NCI-H2227 (cell line): Measurements from ENCODE around the gene GRM2.
"Not testable (repeated sequence)": the region's sequence is repeated elsewhere in the genome, so short reads cannot be mapped to it uniquely, and the experiment has no call there.

ENCODE experiments used
- DNase-seq: peaks from one replicate; lab custom pipeline; 2025; ENCODE audit not compliant: unreplicated experiment; lab: John Stamatoyannopoulos, UW

GRM2 gene

DNA sequence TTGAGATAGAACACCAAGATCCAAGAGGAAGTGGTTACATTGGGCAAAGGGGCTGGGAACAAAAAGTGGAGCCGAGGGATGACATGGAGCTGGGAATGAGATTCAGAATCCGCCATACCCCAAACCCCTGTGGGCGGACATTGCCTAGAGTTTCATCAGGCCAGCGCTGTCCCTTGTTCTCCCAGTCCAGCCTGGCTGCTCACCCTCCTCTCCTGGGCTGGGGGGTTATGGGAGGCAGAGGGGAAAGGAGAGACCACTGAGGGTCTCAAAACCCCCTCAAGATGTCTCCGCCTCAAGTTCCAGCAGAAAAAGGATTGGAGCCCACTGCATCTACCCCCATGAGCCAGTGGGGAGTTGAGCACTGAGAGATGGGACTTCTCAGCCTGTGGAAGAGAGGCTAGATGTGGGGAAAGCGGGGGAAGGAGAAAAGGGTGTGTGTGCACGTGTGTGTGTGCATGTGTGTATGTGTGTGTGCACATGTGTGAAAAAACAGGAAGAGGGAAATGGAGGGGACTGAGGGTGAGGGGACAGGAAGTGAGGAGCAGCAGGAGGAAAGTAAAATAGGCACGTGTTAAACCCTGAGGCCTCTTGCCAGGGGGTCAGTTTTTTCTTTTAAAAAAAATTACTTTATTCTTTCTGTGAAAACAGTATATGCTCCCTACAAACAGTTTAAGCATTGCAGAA, 14.3 kb downstream of the GRM2 start:
- no peak for DNase-seq

DNA sequence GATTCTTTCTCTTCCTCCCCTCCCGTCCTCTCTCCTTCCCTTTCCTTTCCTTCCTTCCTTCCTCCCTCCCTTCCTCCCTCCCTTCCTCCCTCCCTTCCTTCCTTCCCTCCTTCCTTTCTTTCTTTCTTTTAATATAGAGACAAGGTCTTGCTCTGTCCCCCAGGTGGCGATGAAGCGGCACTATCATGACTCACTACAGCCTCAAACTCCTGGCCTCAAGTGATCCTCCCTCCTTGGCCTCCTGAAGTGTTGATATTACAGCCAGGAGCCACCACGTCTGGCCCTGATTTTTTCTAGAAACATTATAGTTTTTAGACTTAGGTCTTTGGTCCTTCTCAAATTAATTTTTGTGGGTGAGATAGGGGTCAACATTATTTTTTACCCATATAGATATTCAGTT, 15.5 kb downstream of the GRM2 start:
- DNase-seq: no peak

- DNase-seq: no peak
Observed at GRCh38 chr3:51727500-51727899, 20.6 kb downstream of the GRM2 start.

GRCh38 chr3:51729042-51729633, 22.3 kb downstream of the GRM2 start:
- no peak for DNase-seq

DNA sequence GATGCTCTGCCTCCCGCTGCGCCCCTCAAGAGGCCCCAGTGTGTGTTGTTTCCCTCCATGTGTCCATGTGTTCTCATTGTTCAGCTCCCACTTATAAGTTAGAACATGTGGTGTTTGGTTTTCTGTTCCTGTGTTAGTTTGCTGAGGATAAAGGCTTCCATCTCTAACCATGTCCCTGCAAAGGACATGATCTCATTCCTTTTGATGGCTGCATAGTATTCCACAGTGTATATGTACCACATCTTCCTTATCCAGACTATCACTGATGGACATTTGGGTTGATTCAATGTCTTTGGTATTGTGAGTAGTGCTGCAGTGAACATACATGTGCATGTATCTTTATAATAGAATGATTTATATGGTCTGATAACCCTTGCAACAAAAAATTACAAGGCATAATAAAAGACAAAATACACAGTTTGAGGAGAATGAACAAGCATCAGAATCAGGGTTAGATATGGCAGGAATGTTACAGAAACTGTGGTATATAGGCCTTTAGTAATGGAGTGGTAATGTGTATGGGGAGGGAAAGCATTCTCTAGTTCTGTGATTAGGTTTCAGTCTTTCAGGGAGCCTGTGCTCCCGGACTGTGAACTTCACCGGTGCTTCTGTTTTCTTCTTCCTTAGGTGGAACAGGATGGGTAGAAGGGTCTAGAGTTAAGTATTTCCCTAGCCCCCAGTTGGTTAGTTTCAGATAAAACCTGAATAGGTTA, 27.1 kb downstream of the GRM2 start:
- no peak for DNase-seq

DNA sequence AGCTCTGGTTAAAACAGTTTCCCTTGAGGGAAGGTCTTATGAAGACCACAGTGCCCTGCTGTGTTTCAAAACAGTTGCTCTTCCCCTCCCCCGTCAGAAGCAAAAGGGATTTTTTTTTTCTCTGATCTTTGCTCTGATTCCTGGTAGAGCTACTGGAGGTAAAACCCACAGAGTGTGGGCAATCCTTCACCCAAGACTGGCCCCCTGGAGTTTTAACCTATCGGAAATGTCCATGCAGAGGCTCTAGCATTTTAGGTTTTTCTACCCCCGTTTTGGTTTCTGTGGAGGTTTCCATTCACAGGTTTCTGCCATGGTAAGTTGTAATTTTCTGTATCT, 27.7 kb downstream of the GRM2 start:
- DNase-seq: no peak

DNA sequence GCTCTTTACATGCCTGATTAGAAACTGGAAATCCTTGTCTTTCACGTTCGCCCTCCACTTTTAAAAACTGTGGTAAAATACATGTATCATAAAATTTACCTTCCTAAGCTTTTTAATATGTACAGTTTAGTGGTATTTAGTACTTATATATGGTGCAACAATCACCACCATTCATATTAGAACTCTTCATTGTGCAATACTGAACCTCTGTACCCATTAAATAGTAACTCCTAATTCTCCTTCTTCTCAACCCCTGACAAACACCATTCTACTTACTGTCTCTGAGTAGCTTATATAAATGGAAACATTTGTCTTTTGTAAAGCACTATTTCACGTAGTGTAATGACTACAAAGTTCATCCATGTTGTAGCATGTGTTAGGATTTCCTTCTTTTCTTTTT, 28.2 kb downstream of the GRM2 start:
- DNase-seq: no peak

DNA sequence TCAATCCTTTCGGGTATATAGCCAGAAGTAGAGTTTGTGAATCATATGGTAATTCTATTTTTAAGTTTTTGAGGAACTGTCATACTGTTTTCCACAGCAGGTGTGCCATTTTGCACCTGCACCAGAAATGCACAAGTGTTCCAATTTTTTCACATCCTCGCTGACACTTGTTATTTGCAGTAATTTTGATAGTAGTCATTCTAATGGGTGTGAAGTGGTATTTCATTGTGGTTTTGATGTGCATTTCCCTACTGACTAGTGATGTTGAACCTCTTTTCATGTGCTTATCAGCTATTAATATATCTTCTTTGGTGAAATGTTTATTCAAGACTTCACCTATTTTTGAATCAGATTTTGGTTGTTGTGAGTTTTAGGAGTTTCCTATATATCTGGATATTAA, 29.1 kb downstream of the GRM2 start:
- no peak for DNase-seq

GRCh38 chr3:51739110-51739509, 32.2 kb downstream of the GRM2 start:
- DNase-seq: no peak

- DNase-seq: not testable (repeated sequence)
Observed at GRCh38 chr3:51742320-51742719, 35.5 kb downstream of the GRM2 start.

DNA sequence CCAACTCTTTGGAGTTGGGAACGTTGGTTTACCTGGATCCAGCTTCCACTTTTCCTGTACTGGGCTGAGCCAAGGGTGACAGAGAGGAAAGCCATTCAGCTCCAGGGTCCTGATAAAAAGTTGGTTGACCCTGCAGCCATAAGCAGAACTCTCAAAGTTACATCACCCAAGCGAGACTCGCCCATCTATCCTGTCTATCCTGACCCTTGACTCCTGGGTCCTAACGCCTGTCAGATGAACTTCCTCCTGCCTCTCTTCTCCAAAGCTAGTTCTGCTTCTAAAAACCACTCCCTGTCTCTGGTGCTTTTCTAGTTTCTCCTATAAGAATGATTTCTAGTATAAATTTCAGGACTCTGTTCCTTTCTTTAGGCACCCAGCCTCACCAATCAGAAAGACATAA, 36.1 kb downstream of the GRM2 start:
- not testable (repeated sequence) for DNase-seq

DNA sequence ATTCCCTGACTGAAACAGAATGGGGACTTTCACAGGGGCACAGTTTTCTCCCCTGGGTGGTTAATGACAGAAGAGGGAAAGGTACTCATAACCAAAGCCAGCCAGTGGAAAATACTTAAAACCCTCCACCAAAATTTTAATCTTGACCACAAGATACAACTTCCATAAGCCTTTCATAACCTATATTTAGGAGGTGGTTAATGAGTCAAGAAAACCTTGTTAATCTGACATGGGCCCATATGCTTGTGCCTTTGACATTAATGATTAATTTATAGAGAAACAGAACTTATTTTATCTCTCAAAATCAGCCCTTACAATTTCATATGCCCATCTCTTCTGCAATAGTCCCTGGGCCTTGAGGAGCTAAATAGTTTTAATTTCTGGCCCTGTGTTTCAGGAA, 41.0 kb downstream of the GRM2 start:
- DNase-seq: no peak

- DNase-seq: no peak
Observed at GRCh38 chr3:51748327-51748726, 41.5 kb downstream of the GRM2 start.

GRCh38 chr3:51750878-51751277, 44.0 kb downstream of the GRM2 start:
- no peak for DNase-seq

- DNase-seq: no peak
Observed at GRCh38 chr3:51751287-51751686, 44.4 kb downstream of the GRM2 start.

DNA sequence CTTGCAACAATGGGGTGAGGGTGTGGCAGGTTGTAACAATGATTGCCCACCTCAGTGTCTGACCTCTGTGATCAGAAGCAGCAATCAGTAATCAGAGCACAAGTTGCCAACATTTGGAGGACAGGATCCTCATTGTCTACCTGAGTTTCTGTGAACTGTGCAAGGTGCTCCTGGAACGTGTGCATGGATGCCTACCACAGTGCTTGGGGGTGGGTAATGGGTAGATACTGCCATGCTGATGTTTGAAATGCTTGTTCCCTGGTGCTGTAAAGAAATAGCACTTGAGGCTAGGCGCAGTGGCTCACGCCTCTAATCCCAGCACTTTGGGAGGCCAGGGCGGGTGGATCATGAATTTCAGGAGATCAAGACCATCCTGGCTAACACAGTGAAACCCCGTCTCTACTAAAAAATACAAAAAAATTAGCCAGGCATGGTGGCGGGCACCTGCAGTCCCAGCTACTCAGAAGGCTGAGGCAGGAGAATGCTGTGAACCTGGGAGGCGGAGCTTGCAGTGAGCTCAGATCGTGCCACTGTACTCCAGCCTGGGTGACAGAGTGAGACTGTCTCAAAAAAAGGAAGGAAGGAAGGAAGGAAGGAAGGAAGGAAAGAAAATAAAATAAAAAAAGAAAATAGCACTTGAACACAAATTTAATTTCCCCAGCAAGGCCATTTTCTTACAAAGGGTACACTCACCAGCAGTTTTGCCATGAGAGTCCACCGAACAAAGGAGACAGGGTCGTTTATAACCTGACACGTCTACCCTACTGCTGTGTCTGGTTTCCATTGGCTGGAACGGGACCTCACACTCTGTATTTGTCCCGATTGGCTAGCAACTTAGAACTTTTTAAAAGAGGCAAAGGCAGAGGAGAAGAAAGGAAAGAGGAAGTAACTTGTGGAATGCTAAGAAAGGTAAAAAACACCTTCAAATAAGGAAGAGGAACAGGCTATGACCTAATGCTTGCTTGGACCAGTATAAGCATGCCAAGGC, 47.2 kb downstream of the GRM2 start:
- DNase-seq: not testable (repeated sequence)

- no peak for DNase-seq
Observed at GRCh38 chr3:51759203-51759602, 52.3 kb downstream of the GRM2 start.
